Activated CD8-positive, alpha-beta memory T cell treated with anti-CD3 and anti-CD28 coated beads, Interleukin-2, amount 50 U/mL, for 24 hours (primary cell): Measurements from ENCODE around the gene IFITM2.
"Not testable (repeated sequence)": the region's sequence is repeated elsewhere in the genome, so short reads cannot be mapped to it uniquely, and the experiment has no call there.

Source experiments
- DNase-seq: peaks from one replicate; pipeline ENCODE4 v3.0.0-alpha.2; 2020; ENCODE audit errors: extremely low read depth

The IFITM2 gene

GRCh38 chr11:325796-326591 is 18.4 kb downstream of the IFITM2 start:
- no peak for DNase-seq

- DNase-seq, result no peak
These were observed 18.9 kb downstream of the IFITM2 start for GRCh38 chr11:326592-326841.

GRCh38 chr11:326842-327580 is 19.4 kb downstream of the IFITM2 start:
- no peak for DNase-seq

GRCh38 chr11:327581-327923 is 19.9 kb downstream of the IFITM2 start:
- DNase-seq, result no peak

- no peak for DNase-seq
These were observed 20.4 kb downstream of the IFITM2 start for GRCh38 chr11:328012-328411.

- DNase-seq, result not testable (repeated sequence)
These were observed 21.0 kb downstream of the IFITM2 start for GRCh38 chr11:328516-329100.

GRCh38 chr11:329886-330253 is 22.3 kb downstream of the IFITM2 start:
- no peak for DNase-seq

- DNase-seq, result no peak
These were observed 22.7 kb downstream of the IFITM2 start for GRCh38 chr11:330307-330693.

- no peak for DNase-seq
These were observed 23.2 kb downstream of the IFITM2 start for GRCh38 chr11:330694-331357.

GRCh38 chr11:331358-332060 is 23.9 kb downstream of the IFITM2 start:
- DNase-seq, result no peak

GRCh38 chr11:332651-333480 is 25.2 kb downstream of the IFITM2 start:
- no peak for DNase-seq

GRCh38 chr11:333616-334263 is 26.1 kb downstream of the IFITM2 start:
- not testable (repeated sequence) for DNase-seq

GRCh38 chr11:334264-334994 is 26.8 kb downstream of the IFITM2 start:
- DNase-seq, result no peak

GRCh38 chr11:335779-336658 is 28.4 kb downstream of the IFITM2 start:
- no peak for DNase-seq

- DNase-seq, result no peak
These were observed 29.1 kb downstream of the IFITM2 start for GRCh38 chr11:336659-337198.

GRCh38 chr11:337711-338110 is 30.1 kb downstream of the IFITM2 start:
- DNase-seq, result no peak

- DNase-seq, result no peak
These were observed 32.3 kb downstream of the IFITM2 start for GRCh38 chr11:339963-340362.
